Middle frontal gyrus (tissue), 1 donor: Measurements from ENCODE around the gene CDKN1C.

ENCODE experiments used
- DNase-seq: peaks from one replicate; pipeline ENCODE4 v3.0.0-alpha.2; 2015; ENCODE audit warnings: low spot score; ENCODE audit errors: extremely low spot score

CDKN1C gene

DNA sequence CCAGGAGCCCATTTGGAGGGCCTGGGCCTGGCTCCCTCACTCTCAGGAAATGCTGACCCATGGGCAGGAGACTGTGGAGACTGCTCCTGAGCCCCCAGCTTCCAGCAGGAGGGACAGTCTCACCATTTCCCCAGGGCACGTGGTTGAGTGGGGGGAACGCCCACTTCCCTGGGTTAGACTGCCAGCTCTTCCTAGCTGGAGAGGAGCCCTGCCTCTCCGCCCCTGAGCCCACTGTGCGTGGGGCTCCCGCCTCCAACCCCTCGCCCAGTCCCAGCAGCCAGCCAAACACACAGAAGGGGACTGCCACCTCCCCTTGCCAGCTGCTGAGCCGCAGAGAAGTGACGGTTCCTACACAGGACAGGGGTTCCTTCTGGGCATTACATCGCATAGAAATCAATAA lies 37.1 kb downstream of the CDKN1C start:
- no peak for DNase-seq

DNA sequence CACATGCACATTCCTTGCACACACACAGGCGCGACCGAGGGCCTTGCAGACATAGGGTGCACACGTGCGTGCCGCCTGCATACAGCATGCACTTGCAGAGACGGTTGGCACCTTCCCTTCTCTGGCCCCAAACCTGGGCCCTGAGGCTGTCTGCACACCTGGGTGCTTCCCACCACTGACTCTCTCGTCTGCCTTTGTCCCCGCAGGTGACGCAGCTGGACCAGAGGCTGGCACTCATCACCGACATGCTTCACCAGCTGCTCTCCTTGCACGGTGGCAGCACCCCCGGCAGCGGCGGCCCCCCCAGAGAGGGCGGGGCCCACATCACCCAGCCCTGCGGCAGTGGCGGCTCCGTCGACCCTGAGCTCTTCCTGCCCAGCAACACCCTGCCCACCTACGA lies 38.0 kb downstream of the CDKN1C start:
- no peak for DNase-seq

GRCh38 chr11:2846470-2846869 lies 39.1 kb downstream of the CDKN1C start:
- no peak for DNase-seq

GRCh38 chr11:2846056-2846455 lies 39.5 kb downstream of the CDKN1C start:
- DNase-seq: no peak

DNA sequence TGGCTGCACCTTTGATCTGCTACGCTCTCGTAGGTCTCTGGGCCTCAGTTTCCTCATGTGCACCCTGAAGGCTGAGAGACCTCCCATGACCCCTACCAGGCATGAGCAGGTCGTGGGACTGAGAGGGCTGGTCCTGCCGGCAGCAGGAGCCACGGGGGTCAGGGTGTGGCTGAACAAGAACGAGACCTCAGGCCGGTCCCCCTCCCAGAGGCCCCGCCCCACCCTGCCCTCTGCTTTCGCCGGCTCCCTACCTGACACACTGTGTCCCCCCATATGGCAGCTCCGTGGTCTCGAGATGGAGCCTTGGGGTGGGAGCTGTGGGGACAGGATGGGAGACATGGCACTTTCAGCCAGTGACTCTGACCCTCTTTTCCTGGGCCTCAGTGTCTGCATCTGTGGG lies 40.6 kb downstream of the CDKN1C start:
- DNase-seq: no peak

- DNase-seq: no peak
Observed at GRCh38 chr11:2844116-2844842, 41.3 kb downstream of the CDKN1C start.

DNA sequence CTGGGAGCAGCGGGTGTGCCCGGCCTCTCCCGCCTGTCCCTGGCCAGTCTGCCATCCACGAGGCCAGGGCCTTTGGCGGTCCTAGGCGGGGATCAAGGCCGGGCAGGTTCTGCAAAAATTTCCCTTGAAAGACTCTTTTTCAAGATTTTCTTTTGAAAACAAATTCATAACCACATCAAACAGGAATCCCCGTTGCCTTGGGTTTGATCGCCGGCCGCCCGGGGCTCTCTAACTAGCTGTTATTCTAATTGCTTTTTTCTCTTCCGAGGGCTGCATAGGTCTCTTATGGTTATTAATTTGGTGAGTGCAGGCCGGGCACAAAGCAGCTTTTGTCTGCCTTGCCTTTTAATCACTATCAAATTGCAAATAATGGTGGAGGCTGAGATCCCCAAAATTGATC lies 42.0 kb downstream of the CDKN1C start:
- DNase-seq: no peak

DNA sequence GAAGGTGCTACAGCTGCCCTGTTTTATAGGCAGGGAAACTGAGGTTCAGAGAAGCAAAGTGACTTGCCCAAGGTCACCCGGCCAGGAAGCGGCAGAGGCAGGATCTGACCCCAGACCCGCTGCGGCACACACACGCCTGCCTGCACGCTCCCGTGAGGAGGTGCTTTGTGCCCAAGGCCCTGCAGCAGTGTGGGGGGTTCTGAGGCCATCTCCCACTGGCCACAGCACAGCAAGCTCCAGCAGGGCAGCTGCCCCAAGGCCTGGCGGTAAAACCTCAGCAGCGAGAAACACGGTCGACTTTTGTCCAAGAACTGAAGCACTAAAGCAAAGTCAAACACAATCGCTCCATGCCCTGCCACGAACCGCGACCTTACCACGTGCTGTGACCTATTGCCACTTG lies 42.7 kb downstream of the CDKN1C start:
- no peak for DNase-seq

GRCh38 chr11:2841411-2842190 lies 44.0 kb downstream of the CDKN1C start:
- DNase-seq: no peak

- no peak for DNase-seq
Observed at GRCh38 chr11:2839395-2839943, 46.1 kb downstream of the CDKN1C start.

- no peak for DNase-seq
Observed at GRCh38 chr11:2838676-2839294, 46.8 kb downstream of the CDKN1C start.

- no peak for DNase-seq
Observed at GRCh38 chr11:2838091-2838490, 47.5 kb downstream of the CDKN1C start.

- DNase-seq: no peak
Observed at GRCh38 chr11:2837651-2838050, 47.9 kb downstream of the CDKN1C start.

GRCh38 chr11:2837096-2837601 lies 48.4 kb downstream of the CDKN1C start:
- no peak for DNase-seq

DNA sequence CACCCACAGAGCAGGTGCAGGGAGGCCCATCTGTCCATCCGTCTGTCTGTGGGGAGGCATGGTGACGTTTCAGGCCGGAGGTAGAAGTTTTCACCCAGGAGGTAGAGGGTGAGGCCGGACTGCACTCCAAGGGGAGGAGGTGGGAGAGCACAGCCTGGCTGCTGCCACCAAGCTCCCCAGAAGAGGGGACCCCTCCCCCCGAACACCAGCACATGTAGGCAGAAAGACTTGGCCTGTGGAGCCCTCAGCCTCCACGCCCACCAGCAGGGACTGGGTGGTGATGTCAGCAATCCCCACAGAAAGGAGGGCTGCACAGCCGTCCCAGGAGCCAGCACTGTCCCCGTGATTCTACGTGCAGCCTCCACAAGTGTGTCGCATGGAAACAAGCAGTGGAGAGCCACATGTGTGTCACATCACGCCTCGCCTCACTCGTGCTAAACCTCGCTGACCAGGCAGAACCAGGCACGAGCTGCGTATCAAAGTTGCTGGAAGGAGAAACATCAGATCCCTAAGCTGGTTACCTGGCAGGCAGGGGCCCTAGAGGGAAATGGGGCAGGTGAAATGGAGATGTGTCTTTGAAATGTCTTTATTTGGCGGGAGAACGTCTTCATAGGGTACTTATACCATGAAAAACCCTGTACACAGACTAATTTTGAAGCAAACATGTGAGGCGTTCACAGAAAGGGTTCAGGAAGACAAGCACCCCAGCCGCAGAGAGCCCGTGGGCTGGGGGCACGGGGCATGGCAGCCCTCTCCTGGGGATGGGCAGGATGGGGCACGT lies 49.1 kb downstream of the CDKN1C start:
- no peak for DNase-seq

DNA sequence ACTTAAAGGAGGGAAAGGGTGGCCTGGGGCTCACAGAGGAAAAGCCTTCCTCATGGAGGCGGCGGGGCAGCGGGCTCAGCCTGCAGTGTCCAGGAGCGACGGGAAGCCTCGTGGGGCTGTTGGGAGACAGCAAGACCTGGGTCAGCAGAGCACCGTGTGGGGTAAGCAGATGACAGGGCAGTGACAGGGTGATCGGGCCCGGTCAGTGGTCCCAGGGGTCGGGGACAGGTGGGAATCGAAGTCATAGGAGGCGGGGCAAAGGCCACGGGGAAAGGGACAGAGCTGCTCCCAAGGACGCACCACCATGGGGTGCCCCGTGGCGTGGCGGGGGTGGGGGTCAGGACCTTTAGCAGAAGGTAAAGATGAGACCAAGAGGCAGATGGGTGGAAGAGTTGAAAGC lies 49.8 kb downstream of the CDKN1C start:
- no peak for DNase-seq

DNA sequence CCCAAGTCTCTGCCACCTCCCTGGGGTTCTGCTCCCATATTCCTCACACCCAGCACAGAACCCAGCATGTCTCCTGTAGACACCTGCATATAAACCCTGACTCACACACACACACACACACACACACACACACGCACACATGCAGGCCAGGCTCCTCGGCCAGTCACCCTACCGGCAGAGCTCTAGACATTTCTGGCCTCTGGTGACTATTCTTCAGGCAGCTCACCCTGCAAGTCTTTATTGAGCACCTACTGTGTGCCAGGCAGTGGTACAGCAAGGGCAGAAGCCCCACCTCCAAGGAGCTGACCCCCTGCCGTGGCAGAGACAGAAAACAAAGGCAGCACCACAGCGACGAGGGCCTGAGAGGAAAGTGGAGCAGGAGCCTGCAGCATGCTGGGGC lies 50.3 kb downstream of the CDKN1C start:
- DNase-seq: no peak

- no peak for DNase-seq
Observed at GRCh38 chr11:2834503-2835273, 50.9 kb downstream of the CDKN1C start.

GRCh38 chr11:2833716-2834502 lies 51.7 kb downstream of the CDKN1C start:
- DNase-seq: no peak
